ENCODE data around the gene RNU6-7.

GRCh38 chr14:32185097-32185496 is 16.7 kb upstream of the RNU6-7 start:
- TF ChIP-seq EZH2 (IDR thresholded peaks at IDR 0.05; ENCODE audit: insufficient read depth, poor library complexity, severe bottlenecking) (no peak), EZH2phosphoT487 (IDR thresholded peaks at IDR 0.05; ENCODE audit: insufficient read depth, low read depth) (no peak)

Measured in GM23248 (cell line).